ENCODE data around the gene ZNF597.
"Not testable (repeated sequence)": the region's sequence is repeated elsewhere in the genome, so short reads cannot be mapped to it uniquely, and the experiment has no call there.

ZNF597 gene

DNA sequence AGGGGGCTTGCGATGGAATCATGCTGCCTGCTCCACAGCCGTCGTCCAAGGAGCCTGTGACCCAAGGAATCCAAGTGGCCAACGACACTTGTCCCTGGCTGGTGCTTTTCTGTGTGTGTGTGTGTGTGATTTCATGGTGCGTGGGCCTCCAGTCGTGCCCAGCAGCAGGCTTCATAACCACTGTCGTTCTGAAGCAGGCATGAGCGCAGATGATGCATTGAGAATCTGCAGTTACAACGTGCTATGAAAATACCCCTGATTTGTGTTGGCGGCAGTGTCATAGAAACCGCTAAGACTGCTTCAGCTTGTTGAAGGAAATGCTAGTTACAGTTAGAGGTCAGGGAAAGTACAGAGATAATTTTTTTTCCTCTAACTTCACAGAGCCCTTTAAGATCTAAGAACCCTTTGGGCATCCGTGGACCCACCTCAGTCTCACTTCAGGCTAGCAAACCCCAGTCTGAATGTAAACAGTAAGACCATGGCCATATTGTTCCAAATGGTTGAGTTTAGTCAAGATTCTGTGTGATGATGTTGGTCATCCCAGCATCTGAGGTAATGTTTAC lies 36.4 kb upstream of the ZNF597 start:
- no peak for DNase-seq (ENCODE audit: low spot score)
- TF ChIP-seq, protein P1, sequence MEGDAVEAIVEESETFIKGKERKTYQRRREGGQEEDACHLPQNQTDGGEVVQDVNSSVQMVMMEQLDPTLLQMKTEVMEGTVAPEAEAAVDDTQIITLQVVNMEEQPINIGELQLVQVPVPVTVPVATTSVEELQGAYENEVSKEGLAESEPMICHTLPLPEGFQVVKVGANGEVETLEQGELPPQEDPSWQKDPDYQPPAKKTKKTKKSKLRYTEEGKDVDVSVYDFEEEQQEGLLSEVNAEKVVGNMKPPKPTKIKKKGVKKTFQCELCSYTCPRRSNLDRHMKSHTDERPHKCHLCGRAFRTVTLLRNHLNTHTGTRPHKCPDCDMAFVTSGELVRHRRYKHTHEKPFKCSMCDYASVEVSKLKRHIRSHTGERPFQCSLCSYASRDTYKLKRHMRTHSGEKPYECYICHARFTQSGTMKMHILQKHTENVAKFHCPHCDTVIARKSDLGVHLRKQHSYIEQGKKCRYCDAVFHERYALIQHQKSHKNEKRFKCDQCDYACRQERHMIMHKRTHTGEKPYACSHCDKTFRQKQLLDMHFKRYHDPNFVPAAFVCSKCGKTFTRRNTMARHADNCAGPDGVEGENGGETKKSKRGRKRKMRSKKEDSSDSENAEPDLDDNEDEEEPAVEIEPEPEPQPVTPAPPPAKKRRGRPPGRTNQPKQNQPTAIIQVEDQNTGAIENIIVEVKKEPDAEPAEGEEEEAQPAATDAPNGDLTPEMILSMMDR (IDR thresholded peaks at IDR 0.05; ENCODE audit: extremely low read depth, missing control alignments) = no peak

DNA sequence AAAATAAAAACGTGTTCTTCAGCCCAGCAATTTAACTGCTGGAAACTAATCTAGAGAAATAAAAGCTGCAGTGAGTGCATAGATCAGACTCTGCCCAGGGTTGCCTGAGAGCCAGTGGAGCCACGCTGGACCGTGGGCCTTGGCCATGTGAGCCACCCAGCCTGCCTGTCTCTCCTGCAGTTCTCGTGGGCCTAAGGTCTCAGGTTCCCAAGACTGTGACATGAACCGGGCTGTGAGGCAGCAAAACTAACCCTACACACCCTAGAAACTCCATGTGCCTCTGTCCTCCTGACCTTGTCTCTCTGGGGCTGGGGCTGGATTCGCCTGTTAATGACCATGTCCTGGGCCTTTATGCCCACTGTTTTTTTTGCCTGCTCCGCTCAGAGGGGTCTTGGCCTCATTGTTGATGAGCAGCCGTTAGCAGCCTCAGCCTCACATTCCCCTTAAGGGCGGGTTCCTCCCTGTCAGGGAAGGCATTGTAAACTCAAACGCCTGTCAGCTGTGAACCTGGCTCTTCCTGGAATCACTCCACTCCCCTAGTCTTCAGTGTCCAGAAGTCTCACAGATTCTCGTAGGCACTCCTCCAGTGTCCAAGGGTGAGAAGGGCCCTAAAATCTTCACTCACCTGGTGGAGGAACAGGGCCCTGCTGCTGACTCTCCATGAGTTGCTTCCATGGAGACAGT lies 35.1 kb upstream of the ZNF597 start:
- DNase-seq (ENCODE audit: low spot score) = no peak
- TF ChIP-seq, protein P1 (IDR thresholded peaks at IDR 0.05; ENCODE audit: extremely low read depth, missing control alignments) = no peak

DNA sequence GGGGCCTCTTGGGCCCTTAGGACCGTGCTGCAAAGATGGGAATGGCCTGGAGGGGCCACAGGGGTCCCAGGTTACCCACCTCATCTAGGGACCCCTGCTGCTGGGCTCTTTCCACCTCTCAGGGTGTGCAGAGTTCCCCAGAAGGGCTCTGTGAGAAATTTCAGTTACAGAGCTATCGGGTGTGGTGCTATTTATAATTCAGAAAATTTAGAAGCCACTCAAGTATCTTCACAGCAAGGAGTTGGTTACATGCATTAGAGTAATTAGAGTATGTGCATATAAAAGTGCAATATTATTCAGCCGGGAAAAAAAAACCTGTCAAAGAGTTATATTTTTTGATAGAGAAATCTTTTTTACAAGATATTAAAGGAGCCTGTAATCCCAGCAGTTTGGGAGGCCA lies 33.1 kb upstream of the ZNF597 start:
- DNase-seq (ENCODE audit: low spot score) = no peak
- TF ChIP-seq, protein P1 (IDR thresholded peaks at IDR 0.05; ENCODE audit: extremely low read depth, missing control alignments) = no peak

DNA sequence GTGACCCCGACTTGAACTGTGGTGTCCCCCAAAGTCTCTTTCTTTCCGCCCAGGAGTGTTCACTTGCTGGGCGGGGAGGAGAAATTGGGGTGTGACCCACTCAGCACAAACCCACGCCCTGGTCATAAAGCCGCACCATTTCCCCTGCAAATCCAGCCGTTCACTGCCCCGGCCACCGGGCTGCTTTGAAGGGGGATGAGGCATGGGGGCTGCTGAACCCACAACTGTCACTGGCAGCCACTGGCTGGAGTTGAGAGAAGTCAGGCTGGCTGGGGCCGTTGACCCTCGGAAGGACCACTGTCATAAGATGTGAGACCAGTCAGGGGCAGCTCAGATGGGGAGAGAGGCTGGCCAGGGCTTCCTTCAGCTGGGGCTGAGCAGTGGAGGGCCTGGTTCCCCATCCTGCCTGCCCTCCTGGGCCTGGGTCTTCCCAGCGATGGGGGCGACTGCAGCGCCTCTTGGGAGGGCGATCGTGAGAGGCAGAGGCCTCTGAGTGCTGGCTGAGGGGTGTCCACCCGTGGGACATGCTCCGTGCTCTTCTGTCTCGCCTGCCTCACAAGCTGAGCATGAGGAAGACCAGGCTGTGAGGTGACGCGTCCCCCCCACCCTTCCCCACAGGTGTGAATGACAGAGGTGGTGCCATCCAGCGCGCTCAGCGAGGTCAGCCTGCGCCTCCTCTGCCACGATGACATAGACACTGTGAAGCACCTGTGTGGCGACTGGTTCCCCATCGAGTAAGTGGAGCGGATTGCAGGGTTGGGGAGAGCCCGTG lies 32.5 kb upstream of the ZNF597 start:
- TF ChIP-seq, protein P1 (IDR thresholded peaks at IDR 0.05; ENCODE audit: extremely low read depth, missing control alignments) = no peak
- no peak for DNase-seq (ENCODE audit: low spot score)

DNA sequence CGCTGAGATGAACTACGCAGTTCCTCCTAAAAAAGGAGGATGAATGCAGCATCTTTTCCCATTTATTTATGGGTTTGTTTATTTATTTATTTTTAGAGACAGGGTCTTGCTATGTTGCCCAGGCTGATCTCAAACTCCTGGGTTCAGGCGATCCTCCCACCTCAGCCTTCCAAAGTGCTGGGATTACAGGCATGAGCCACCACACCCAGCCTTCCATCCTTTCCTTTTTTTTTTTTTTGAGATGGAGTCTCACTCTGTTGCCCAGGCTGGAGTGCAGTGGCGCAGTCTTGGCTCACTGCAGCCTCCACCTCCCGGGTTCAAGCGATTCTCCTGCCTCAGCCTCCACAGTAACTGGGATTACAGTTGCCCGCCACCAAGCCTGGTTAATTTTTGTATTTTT lies 31.6 kb upstream of the ZNF597 start:
- not testable (repeated sequence) for DNase-seq (ENCODE audit: low spot score)

DNA sequence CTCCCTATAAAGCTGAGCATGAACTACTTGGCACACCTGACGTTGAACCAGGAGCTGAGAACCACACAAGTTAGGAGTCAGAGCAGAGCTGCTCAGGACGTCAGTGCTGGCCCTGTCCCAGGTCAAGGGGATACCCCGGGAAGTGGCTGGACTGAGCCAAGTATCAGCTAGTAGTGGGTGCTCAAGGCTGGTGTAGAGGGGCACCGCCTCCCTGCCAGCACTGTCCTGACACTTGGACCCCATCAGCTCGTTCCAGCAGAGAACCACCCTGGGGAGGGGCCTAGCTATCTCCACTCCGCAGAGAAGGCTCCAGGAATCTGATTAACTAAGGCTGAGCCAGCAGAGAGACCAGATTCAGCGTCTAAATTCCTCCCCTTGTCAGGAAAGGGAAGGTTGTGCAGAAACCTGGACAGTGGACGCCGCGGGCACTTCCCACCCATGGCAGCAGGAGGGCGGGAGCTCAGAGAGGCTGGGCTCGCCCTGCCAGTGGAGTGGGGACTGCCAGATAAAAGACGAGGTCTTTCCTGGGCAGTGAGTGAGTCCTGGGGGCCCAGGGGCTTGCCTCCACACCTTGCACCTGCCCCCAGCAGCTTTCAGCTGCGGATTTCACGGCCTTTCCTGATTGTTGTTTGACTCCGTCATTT lies 31.0 kb upstream of the ZNF597 start:
- TF ChIP-seq, protein P1 (IDR thresholded peaks at IDR 0.05; ENCODE audit: extremely low read depth, missing control alignments) = no peak
- DNase-seq (ENCODE audit: low spot score) = no peak

DNA sequence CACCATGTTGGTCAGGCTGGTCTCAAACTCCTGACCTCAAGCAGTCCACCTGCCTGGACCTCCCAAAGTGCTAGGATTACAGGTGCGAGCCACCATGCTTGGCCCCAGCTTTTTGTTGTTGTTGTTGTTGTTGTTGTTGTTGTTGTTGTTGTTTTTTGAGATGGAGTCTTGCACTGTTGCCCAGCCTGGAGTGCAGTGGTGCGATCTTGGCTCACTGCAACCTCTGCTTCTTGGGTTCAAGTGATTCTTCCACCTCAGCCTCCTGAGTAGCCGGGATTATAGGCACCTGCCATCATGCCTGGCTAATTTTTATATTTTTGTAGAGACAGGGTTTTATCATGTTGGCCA lies 30.3 kb upstream of the ZNF597 start:
- not testable (repeated sequence) for DNase-seq (ENCODE audit: low spot score)

DNA sequence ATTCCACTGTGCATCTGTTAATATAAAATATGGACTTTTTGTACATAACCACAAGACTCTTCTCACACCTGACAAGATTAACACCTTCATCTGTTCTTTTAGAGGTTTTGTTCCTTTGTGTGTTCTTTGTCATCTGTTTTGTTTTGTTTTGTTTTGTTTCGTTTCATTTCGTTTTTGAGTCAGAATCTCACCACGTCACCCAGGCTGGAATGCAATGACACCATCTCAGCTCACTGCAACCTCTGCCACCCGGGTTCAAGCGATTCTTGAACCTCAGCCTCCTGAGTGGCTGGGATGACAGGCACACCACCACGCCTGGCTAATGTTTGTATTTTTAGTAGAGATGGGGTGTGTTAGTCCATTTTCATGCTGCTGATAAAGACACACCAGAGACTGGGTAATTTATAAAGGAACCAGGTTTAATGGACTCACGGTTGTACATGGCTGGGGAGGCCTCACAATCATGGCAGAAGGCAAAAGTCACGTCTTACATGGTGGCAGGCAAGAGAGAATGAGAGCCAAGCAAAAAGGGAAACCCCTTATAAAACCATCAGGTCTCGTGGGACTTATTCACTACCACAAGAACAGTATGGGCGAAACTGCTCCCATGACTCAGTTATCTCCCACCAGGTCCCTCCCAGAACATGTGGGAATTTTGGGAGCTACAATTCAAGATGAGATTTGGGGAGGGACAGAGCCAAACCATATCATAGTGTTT lies 29.7 kb upstream of the ZNF597 start:
- DNase-seq (ENCODE audit: low spot score) = no peak
- TF ChIP-seq, protein P1 (IDR thresholded peaks at IDR 0.05; ENCODE audit: extremely low read depth, missing control alignments) = no peak

Measured in GM20000 (cell line).